A673 (cell line): ENCODE data around the gene TMEM174. TPM values are rescaled to one million over a fixed set of nuclear protein-coding genes. Genes with fewer than 3 reads are reported as not detected.

ENCODE experiments used
- BruUV-seq: library from RNA; stranded (reverse); fragments of 400-500 nt; replicated peaks from 2 replicates; lab custom pipeline; 2021; lab: Mats Ljungman, UMichigan
- CTCF ChIA-PET: fragments of 300-600 bp; sonication (Branson Sonifier 250); formaldehyde crosslinking; loops from one replicate; lab custom pipeline; 2022; ENCODE audit warnings: antibody characterized with exemption; lab: Charles Lee
- POLR2A ChIA-PET: fragments of 300-600 bp; sonication (Branson Sonifier 250); formaldehyde crosslinking; loops from one replicate; lab custom pipeline; 2022; ENCODE audit warnings: antibody characterized with exemption; ENCODE audit not compliant: low non-redundant PET; lab: Charles Lee
- DNase-seq: peaks from one replicate; pipeline ENCODE4 v3.0.0-alpha.2; 2015; ENCODE audit warnings: low spot score
- H3K27ac ChIP-seq: fragments of 200-600 bp; sonication (generic); 2 replicates; pipeline ENCODE4 v1.5.1; 2016; ENCODE audit warnings: mixed run types, low read depth, mild to moderate bottlenecking, mixed read lengths, antibody characterized with exemption, low read length; ENCODE audit not compliant: poor library complexity, severe bottlenecking
- H3K27me3 ChIP-seq: fragments of 200-600 bp; sonication (generic); replicated peaks from 2 replicates; pipeline ENCODE4 v1.6.1; 2017; ENCODE audit warnings: mixed run types, low read depth, mild to moderate bottlenecking, mixed read lengths, antibody characterized with exemption, low read length; ENCODE audit not compliant: insufficient read depth, poor library complexity
- H3K36me3 ChIP-seq: fragments of 200-600 bp; sonication (generic); 2 replicates; pipeline ENCODE4 v1.6.1; 2016; ENCODE audit warnings: mixed run types, mild to moderate bottlenecking, mixed read lengths, antibody characterized with exemption, low read length; ENCODE audit not compliant: insufficient read depth, poor library complexity, severe bottlenecking
- H3K4me1 ChIP-seq: fragments of 200-600 bp; sonication (generic); 2 replicates; pipeline ENCODE4 v1.6.1; 2017; ENCODE audit warnings: mixed run types, mild to moderate bottlenecking, mixed read lengths, antibody characterized with exemption, low read length; ENCODE audit not compliant: insufficient read depth, poor library complexity, severe bottlenecking
- H3K4me3 ChIP-seq: fragments of 200-600 bp; sonication (generic); 2 replicates; pipeline ENCODE4 v1.5.1; 2016; ENCODE audit warnings: low read depth, mixed run types, mild to moderate bottlenecking, mixed read lengths, low read length; ENCODE audit not compliant: poor library complexity, severe bottlenecking
- H3K9me3 ChIP-seq: fragments of 200-600 bp; sonication (generic); 2 replicates; pipeline ENCODE4 v1.6.1; 2016; ENCODE audit warnings: mixed run types, low read depth, mild to moderate bottlenecking, mixed read lengths, antibody characterized with exemption, low read length; ENCODE audit not compliant: poor library complexity, severe bottlenecking
- EZH2 ChIP-seq: fragments of 200-600 bp; sonication (generic); IDR thresholded peaks from 2 replicates; pipeline ENCODE4 v1.6.1; 2017; ENCODE audit warnings: borderline replicate concordance, low read depth, mild to moderate bottlenecking, mixed read lengths, antibody characterized with exemption, low read length; ENCODE audit not compliant: poor library complexity, severe bottlenecking
- intact Hi-C: fragments of 100-400 bp; cut with micrococcal nuclease; formaldehyde crosslinking; loops from one replicate; pipeline ENCODE4 v1.10.0; 2022; ENCODE audit not compliant: unreplicated experiment
- total RNA-seq: library from RNA; stranded (reverse); gene quantifications from 2 replicates; pipeline ENCODE4 v1.2.3, GENCODE V29; 2021
- TF ChIP-seq, protein P1 (sequence below): fragments of 300-800, 200-600 bp; sonication (generic); conservative IDR thresholded peaks from 2 replicates; pipeline ENCODE4 v1.5.1; 2017; ENCODE audit warnings: low read depth, mild to moderate bottlenecking, antibody characterized with exemption, low read length, moderate library complexity, mixed read lengths

TMEM174 gene
- total RNA-seq, 1 experiment from 2014 or later: not detected

DNA sequence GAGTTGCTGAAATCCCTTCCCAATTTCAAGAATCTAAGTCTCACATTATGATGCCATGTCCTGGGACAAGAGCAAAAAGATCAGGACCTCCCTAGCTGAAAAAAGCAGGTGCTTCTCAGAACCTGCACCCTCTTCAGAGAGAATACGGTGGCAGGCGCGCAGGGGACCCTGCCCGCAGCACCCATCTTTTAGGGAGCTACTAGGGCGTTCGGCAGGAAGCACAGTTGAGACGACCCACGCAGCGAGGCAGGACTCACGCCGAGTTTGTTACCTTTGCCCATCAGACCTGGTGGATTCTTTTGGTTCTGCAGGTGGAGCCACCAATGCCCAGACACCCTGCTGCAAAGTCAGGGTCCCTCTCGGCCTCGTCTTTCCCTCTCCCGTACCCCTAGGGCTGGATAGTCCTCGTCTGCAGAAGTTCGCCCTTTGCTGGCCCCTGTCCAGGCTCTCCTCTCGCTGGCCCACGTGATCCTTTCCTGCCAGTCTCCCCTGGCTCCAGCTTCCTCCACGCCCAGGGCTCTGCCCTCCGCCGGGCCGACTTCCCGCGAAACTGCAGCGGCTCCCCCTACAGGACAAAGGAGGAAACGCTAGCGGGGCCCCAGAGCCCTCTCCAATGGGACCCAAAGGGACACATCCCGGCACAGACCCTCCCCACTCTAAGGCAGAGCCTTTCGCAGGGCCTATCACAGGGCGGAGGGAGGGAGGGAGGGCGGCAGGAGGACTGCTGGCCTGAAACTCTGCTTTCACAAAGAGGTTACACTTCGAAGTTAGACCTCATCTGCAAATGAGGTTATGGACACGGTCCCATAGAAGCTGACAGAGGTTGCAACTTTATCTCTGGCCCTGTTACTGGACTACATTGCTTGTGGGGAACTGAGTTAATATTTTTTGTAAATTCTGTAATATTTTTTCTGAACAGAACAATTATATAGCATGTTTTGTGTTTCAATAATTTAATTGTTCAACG is 28.8 kb downstream of the TMEM174 start:
- TF ChIP-seq, protein P1, sequence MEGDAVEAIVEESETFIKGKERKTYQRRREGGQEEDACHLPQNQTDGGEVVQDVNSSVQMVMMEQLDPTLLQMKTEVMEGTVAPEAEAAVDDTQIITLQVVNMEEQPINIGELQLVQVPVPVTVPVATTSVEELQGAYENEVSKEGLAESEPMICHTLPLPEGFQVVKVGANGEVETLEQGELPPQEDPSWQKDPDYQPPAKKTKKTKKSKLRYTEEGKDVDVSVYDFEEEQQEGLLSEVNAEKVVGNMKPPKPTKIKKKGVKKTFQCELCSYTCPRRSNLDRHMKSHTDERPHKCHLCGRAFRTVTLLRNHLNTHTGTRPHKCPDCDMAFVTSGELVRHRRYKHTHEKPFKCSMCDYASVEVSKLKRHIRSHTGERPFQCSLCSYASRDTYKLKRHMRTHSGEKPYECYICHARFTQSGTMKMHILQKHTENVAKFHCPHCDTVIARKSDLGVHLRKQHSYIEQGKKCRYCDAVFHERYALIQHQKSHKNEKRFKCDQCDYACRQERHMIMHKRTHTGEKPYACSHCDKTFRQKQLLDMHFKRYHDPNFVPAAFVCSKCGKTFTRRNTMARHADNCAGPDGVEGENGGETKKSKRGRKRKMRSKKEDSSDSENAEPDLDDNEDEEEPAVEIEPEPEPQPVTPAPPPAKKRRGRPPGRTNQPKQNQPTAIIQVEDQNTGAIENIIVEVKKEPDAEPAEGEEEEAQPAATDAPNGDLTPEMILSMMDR: peak; percentile 92
- TF ChIP-seq EZH2: no peak
- no peaks in the 10 kb centered on the region for H3K27me3 ChIP-seq
- H3K4me3 ChIP-seq: no peak overlapping the region
- intact Hi-C loops: loop anchor here (5.0 kb wide), 2 partner anchors 120 to 280 kb away; no protein-coding TSS in a partner anchor
- H3K4me1 ChIP-seq: no peaks in the 10 kb centered on the region
- no peaks in the 10 kb centered on the region for H3K9me3 ChIP-seq
- POLR2A ChIA-PET: interaction anchor here (0.6 kb wide), 1 partner anchor 1721 kb away, joined by 7 read pairs; no protein-coding TSS in a partner anchor
- DNase-seq: peak; percentile 87
- H3K27ac ChIP-seq: no peak overlapping the region
- no TSS peak for BruUV-seq
- H3K36me3 ChIP-seq: no peaks in the 10 kb centered on the region
- CTCF ChIA-PET: interaction anchor here (0.6 to 1.7 kb wide), 8 partner anchors 13 to 245 kb away, joined by 3 to 12 read pairs (median 4); no protein-coding TSS in a partner anchor

DNA sequence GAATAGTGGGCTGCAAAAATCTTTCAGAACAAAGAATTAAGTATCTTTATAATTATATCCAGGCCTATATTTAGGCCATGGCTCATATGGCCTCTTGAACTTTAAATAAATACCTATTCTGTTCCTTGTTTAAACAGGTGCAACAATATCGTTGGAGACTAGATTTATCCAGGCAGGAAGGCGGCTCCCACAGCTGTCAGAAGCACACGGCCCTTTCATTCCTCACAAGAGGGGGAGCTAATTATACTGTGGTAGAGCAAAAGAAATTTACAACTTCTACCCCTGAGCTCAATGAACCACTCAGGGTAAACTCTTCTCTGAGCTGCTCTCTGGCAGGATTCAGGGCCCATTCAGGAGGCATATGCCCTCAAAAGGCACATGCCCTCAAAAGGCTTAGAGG is 31.3 kb downstream of the TMEM174 start:
- no peaks in the 10 kb centered on the region for H3K36me3 ChIP-seq
- no TSS peak for BruUV-seq
- no peak for DNase-seq
- CTCF ChIA-PET: interaction anchor here (1.3 kb wide), 1 partner anchor 12 kb away, joined by 5 read pairs; no protein-coding TSS in a partner anchor
- TF ChIP-seq, protein P1: no peak
- no peak for TF ChIP-seq EZH2
- no peaks in the 10 kb centered on the region for H3K27me3 ChIP-seq
- H3K27ac ChIP-seq: no peak overlapping the region
- H3K4me3 ChIP-seq: no peak overlapping the region
- intact Hi-C loops: loop anchor here (5.0 kb wide), 2 partner anchors 122 to 282 kb away; no protein-coding TSS in a partner anchor
- no peaks in the 10 kb centered on the region for H3K4me1 ChIP-seq
- no peaks in the 10 kb centered on the region for H3K9me3 ChIP-seq
- POLR2A ChIA-PET: no interaction called here

DNA sequence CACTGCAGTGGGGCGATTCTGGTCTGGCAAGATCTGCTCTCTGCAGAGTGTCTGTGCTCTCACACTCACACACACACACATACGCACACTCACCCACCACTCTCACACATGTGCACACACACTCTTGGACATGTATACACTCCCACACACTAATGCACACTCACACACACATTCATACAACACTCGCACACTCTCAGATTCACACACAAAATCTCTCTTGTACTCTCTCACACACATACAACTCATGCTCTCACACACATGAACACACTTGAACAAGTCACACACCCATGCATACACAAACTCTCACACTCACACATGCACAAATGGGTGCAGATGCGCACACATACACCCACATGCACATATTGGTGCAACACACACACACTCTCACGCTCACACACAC is 31.7 kb downstream of the TMEM174 start:
- no peak for TF ChIP-seq EZH2
- TF ChIP-seq, protein P1: no peak
- H3K4me1 ChIP-seq: no peaks in the 10 kb centered on the region
- CTCF ChIA-PET: interaction anchor here (1.3 kb wide), 1 partner anchor 12 kb away, joined by 5 read pairs; no protein-coding TSS in a partner anchor
- BruUV-seq: no TSS peak
- DNase-seq: no peak
- H3K36me3 ChIP-seq: no peaks in the 10 kb centered on the region
- POLR2A ChIA-PET: no interaction called here
- intact Hi-C loops: loop anchor here (5.0 kb wide), 2 partner anchors 122 to 282 kb away; no protein-coding TSS in a partner anchor
- no peaks in the 10 kb centered on the region for H3K9me3 ChIP-seq
- no peak overlapping the region for H3K4me3 ChIP-seq
- H3K27me3 ChIP-seq: no peaks in the 10 kb centered on the region
- no peak overlapping the region for H3K27ac ChIP-seq
